ENCODE results near the gene NXPH4.
A peak's percentile ranks its signal among the peaks of the same experiment; 100 is the strongest.

NXPH4 gene

GRCh38 chr12:57230381-57231155 is 14.0 kb downstream of the NXPH4 start:
- peaks cover 31% of the 10 kb centered on the region for H3K36me3 ChIP-seq (ENCODE audit: insufficient read depth, low read length)
- H3K4me3 ChIP-seq (ENCODE audit: low read depth in 1 of 2, low read length in 2 of 2), result peak overlapping the region; percentile 71 to 73
- no peak overlapping the region for H3K27ac ChIP-seq (ENCODE audit: low read depth, low read length)
- peak overlapping the region; percentile 18 for H3K9ac ChIP-seq (ENCODE audit: low read length)
- H3K27me3 ChIP-seq (ENCODE audit: control insufficient read depth in 1 of 2, insufficient read depth in 2 of 2, low read length in 2 of 2), result peaks cover 11 to 24% of the 10 kb centered on the region in 2 donors
- H3K9me3 ChIP-seq (ENCODE audit: low read length), result no peaks in the 10 kb centered on the region
- peaks cover 14% of the 10 kb centered on the region for H3K4me1 ChIP-seq (ENCODE audit: insufficient read depth, low read length)

GRCh38 chr12:57231276-57232021 is 14.9 kb downstream of the NXPH4 start:
- H3K27ac ChIP-seq (ENCODE audit: low read depth, low read length), result no peak overlapping the region
- no peak overlapping the region for H3K4me3 ChIP-seq (ENCODE audit: low read depth in 1 of 2, low read length in 2 of 2)
- peaks cover 31% of the 10 kb centered on the region for H3K36me3 ChIP-seq (ENCODE audit: insufficient read depth, low read length)
- H3K9ac ChIP-seq (ENCODE audit: low read length), result no peak overlapping the region
- H3K9me3 ChIP-seq (ENCODE audit: low read length), result no peaks in the 10 kb centered on the region
- peaks cover 14% of the 10 kb centered on the region for H3K4me1 ChIP-seq (ENCODE audit: insufficient read depth, low read length)
- H3K27me3 ChIP-seq (ENCODE audit: control insufficient read depth in 1 of 2, insufficient read depth in 2 of 2, low read length in 2 of 2), result peaks cover 3 to 24% of the 10 kb centered on the region in 2 donors

GRCh38 chr12:57232156-57232756 is 15.7 kb downstream of the NXPH4 start:
- Histone ChIP-seq H3K27me3 (ENCODE audit: control insufficient read depth in 1 of 2, insufficient read depth in 2 of 2, low read length in 2 of 2) (peaks cover 5 to 25% of the 10 kb centered on the region in 2 donors), H3K9me3 (ENCODE audit: low read length) (no peaks in the 10 kb centered on the region), H3K27ac (ENCODE audit: low read depth, low read length) (no peak overlapping the region), H3K4me3 (ENCODE audit: low read depth in 1 of 2, low read length in 2 of 2) (no peak overlapping the region), H3K36me3 (ENCODE audit: insufficient read depth, low read length) (peaks cover 31% of the 10 kb centered on the region), H3K9ac (ENCODE audit: low read length) (no peak overlapping the region), H3K4me1 (ENCODE audit: insufficient read depth, low read length) (peaks cover 14% of the 10 kb centered on the region)

- Histone ChIP-seq H3K9me3 (ENCODE audit: low read length) (no peaks in the 10 kb centered on the region), H3K27me3 (ENCODE audit: control insufficient read depth in 1 of 2, insufficient read depth in 2 of 2, low read length in 2 of 2) (peaks cover 16 to 38% of the 10 kb centered on the region in 2 donors), H3K4me3 (ENCODE audit: low read depth in 1 of 2, low read length in 2 of 2) (no peak overlapping the region), H3K36me3 (ENCODE audit: insufficient read depth, low read length) (peaks cover 31% of the 10 kb centered on the region), H3K4me1 (ENCODE audit: insufficient read depth, low read length) (peaks cover 23% of the 10 kb centered on the region), H3K27ac (ENCODE audit: low read depth, low read length) (no peak overlapping the region), H3K9ac (ENCODE audit: low read length) (no peak overlapping the region)
These were observed 17.0 kb downstream of the NXPH4 start for GRCh38 chr12:57233357-57234232.

GRCh38 chr12:57234233-57234570 is 17.6 kb downstream of the NXPH4 start:
- H3K27ac ChIP-seq (ENCODE audit: low read depth, low read length), result no peak overlapping the region
- peaks cover 20 to 42% of the 10 kb centered on the region in 2 donors for H3K27me3 ChIP-seq (ENCODE audit: control insufficient read depth in 1 of 2, insufficient read depth in 2 of 2, low read length in 2 of 2)
- H3K4me1 ChIP-seq (ENCODE audit: insufficient read depth, low read length), result peaks cover 24% of the 10 kb centered on the region
- no peaks in the 10 kb centered on the region for H3K9me3 ChIP-seq (ENCODE audit: low read length)
- H3K4me3 ChIP-seq (ENCODE audit: low read depth in 1 of 2, low read length in 2 of 2), result no peak overlapping the region
- H3K36me3 ChIP-seq (ENCODE audit: insufficient read depth, low read length), result peaks cover 31% of the 10 kb centered on the region
- no peak overlapping the region for H3K9ac ChIP-seq (ENCODE audit: low read length)

- Histone ChIP-seq H3K27ac (ENCODE audit: low read depth, low read length) (no peak overlapping the region), H3K4me1 (ENCODE audit: insufficient read depth, low read length) (peaks cover 25% of the 10 kb centered on the region), H3K9me3 (ENCODE audit: low read length) (no peaks in the 10 kb centered on the region), H3K4me3 (ENCODE audit: low read depth in 1 of 2, low read length in 2 of 2) (no peak overlapping the region), H3K9ac (ENCODE audit: low read length) (no peak overlapping the region), H3K27me3 (ENCODE audit: control insufficient read depth in 1 of 2, insufficient read depth in 2 of 2, low read length in 2 of 2) (peaks cover 24 to 46% of the 10 kb centered on the region in 2 donors), H3K36me3 (ENCODE audit: insufficient read depth, low read length) (peaks cover 31% of the 10 kb centered on the region)
These were observed 18.0 kb downstream of the NXPH4 start for GRCh38 chr12:57234571-57235016.

GRCh38 chr12:57235017-57235727 is 18.6 kb downstream of the NXPH4 start:
- Histone ChIP-seq H3K27me3 (ENCODE audit: control insufficient read depth in 1 of 2, insufficient read depth in 2 of 2, low read length in 2 of 2) (peaks cover 30 to 52% of the 10 kb centered on the region in 2 donors), H3K9me3 (ENCODE audit: low read length) (no peaks in the 10 kb centered on the region), H3K9ac (ENCODE audit: low read length) (no peak overlapping the region), H3K4me3 (ENCODE audit: low read depth in 1 of 2, low read length in 2 of 2) (no peak overlapping the region), H3K27ac (ENCODE audit: low read depth, low read length) (no peak overlapping the region), H3K36me3 (ENCODE audit: insufficient read depth, low read length) (peaks cover 31% of the 10 kb centered on the region), H3K4me1 (ENCODE audit: insufficient read depth, low read length) (peaks cover 29% of the 10 kb centered on the region)

- Histone ChIP-seq H3K36me3 (ENCODE audit: insufficient read depth, low read length) (peaks cover 31% of the 10 kb centered on the region), H3K27ac (ENCODE audit: low read depth, low read length) (no peak overlapping the region), H3K4me3 (ENCODE audit: low read depth in 1 of 2, low read length in 2 of 2) (no peak overlapping the region), H3K27me3 (ENCODE audit: control insufficient read depth in 1 of 2, insufficient read depth in 2 of 2, low read length in 2 of 2) (peaks cover 35 to 56% of the 10 kb centered on the region in 2 donors), H3K9ac (ENCODE audit: low read length) (no peak overlapping the region), H3K9me3 (ENCODE audit: low read length) (no peaks in the 10 kb centered on the region), H3K4me1 (ENCODE audit: insufficient read depth, low read length) (peaks cover 29% of the 10 kb centered on the region)
These were observed 19.1 kb downstream of the NXPH4 start for GRCh38 chr12:57235728-57236131.

- Histone ChIP-seq H3K9me3 (ENCODE audit: low read length) (no peaks in the 10 kb centered on the region), H3K4me3 (ENCODE audit: low read depth in 1 of 2, low read length in 2 of 2) (no peak overlapping the region), H3K4me1 (ENCODE audit: insufficient read depth, low read length) (peaks cover 33% of the 10 kb centered on the region), H3K9ac (ENCODE audit: low read length) (no peak overlapping the region), H3K27me3 (ENCODE audit: control insufficient read depth in 1 of 2, insufficient read depth in 2 of 2, low read length in 2 of 2) (peaks cover 41 to 63% of the 10 kb centered on the region in 2 donors), H3K27ac (ENCODE audit: low read depth, low read length) (no peak overlapping the region), H3K36me3 (ENCODE audit: insufficient read depth, low read length) (peaks cover 29% of the 10 kb centered on the region)
These were observed 19.8 kb downstream of the NXPH4 start for GRCh38 chr12:57236201-57236924.

All from muscle layer of colon (tissue), 2 donors.